Liver (tissue), 9 donors: ENCODE data around the gene PARP16. TPM values are rescaled to one million over a fixed set of nuclear protein-coding genes. Genes with fewer than 3 reads are reported as not detected.

ENCODE experiments used
- DNase-seq: peaks from one replicate; pipeline ENCODE4 v3.0.0-alpha.2; 2017; ENCODE audit warnings: low spot score
- H3K27ac ChIP-seq, 2 donors: one replicate each; pipeline ENCODE4 v1.7.0; 2013; ENCODE audit warnings: inconsistent platforms in 2 of 2, low read length in 2 of 2, control low read depth in 1 of 2, low read depth in 1 of 2, mild to moderate bottlenecking in 1 of 2
- H3K27me3 ChIP-seq, 4 donors: one replicate each; pipeline versions ENCODE4 v1.6.1 to v1.7.0; 2013; ENCODE audit warnings: low read length in 3 of 4, inconsistent platforms in 1 of 4, mild to moderate bottlenecking in 1 of 4, moderate library complexity in 1 of 4; ENCODE audit not compliant: control insufficient read depth in 4 of 4, insufficient read depth in 4 of 4
- H3K36me3 ChIP-seq, 4 donors: one replicate each; pipeline versions ENCODE4 v1.6.1 to v1.7.0; 2013; ENCODE audit warnings: low read length in 3 of 4, mild to moderate bottlenecking in 3 of 4, low read depth in 1 of 4, moderate library complexity in 1 of 4; ENCODE audit not compliant: control insufficient read depth in 4 of 4, insufficient read depth in 3 of 4
- H3K4me1 ChIP-seq, 4 donors: one replicate each; pipeline versions ENCODE4 v1.6.1 to v1.7.0; 2013; ENCODE audit warnings: low read length in 3 of 4, mild to moderate bottlenecking in 3 of 4, moderate library complexity in 1 of 4; ENCODE audit not compliant: control insufficient read depth in 4 of 4, insufficient read depth in 4 of 4
- H3K4me3 ChIP-seq, 3 donors: one replicate each; pipeline versions ENCODE4 v1.6.1 to v1.7.0; 2013; ENCODE audit warnings: low read length in 3 of 3, control low read depth in 1 of 3, low read depth in 1 of 3, mild to moderate bottlenecking in 1 of 3
- H3K9ac ChIP-seq, 2 donors: one replicate each; pipeline ENCODE4 v1.7.0; 2013; ENCODE audit warnings: low read length in 2 of 2, mild to moderate bottlenecking in 2 of 2, moderate library complexity in 2 of 2, control low read depth in 1 of 2, low read depth in 1 of 2
- H3K9me3 ChIP-seq, 4 donors: one replicate each; pipeline versions ENCODE4 v1.6.1 to v1.7.0; 2013; ENCODE audit warnings: low read length in 3 of 4; ENCODE audit not compliant: control insufficient read depth in 4 of 4
- EGR1 ChIP-seq, 2 donors: IDR thresholded peaks; 2 replicates each; pipeline ENCODE4 v1.6.1; 2016 to 2018; ENCODE audit warnings: antibody characterized with exemption in 2 of 2, low read depth in 2 of 2
- FOXA1 ChIP-seq: IDR thresholded peaks from 2 replicates; pipeline ENCODE4 v1.6.1; 2016; ENCODE audit warnings: antibody characterized with exemption
- FOXA2 ChIP-seq: IDR thresholded peaks from 2 replicates; pipeline ENCODE4 v1.6.1; 2016; ENCODE audit warnings: antibody characterized with exemption
- GABPA ChIP-seq, 2 donors: IDR thresholded peaks in 1 of 2; conservative IDR thresholded peaks in 1 of 2; 2 replicates each; pipeline ENCODE4 v1.6.1; 2016; ENCODE audit warnings: antibody characterized with exemption in 2 of 2, mild to moderate bottlenecking in 1 of 2, moderate library complexity in 1 of 2
- HNF4A ChIP-seq, 2 donors: conservative IDR thresholded peaks; 2 replicates each; pipeline ENCODE4 v1.6.1; 2016; ENCODE audit warnings: antibody characterized with exemption in 2 of 2, mild to moderate bottlenecking in 2 of 2
- HNF4G ChIP-seq: IDR thresholded peaks from 2 replicates; pipeline ENCODE4 v1.6.1; 2016; ENCODE audit warnings: antibody characterized with exemption
- JUND ChIP-seq, 2 donors: IDR thresholded peaks; 2 replicates each; pipeline ENCODE4 v1.6.1; 2016; ENCODE audit warnings: antibody characterized with exemption in 2 of 2
- NR2F2 ChIP-seq: IDR thresholded peaks from 2 replicates; pipeline ENCODE4 v1.6.1; 2016; ENCODE audit warnings: antibody characterized with exemption
- RAD21 ChIP-seq, 2 donors: IDR thresholded peaks; 2 replicates each; pipeline ENCODE4 v1.6.1; 2016; ENCODE audit warnings: antibody characterized with exemption in 2 of 2, mild to moderate bottlenecking in 2 of 2
- REST ChIP-seq: IDR thresholded peaks from 2 replicates; pipeline ENCODE4 v1.6.1; 2016; ENCODE audit warnings: antibody characterized with exemption, mild to moderate bottlenecking
- RXRA ChIP-seq, 2 donors: IDR thresholded peaks; 2 replicates each; pipeline ENCODE4 v1.6.1; 2017 to 2018; ENCODE audit warnings: antibody characterized with exemption in 2 of 2, mild to moderate bottlenecking in 1 of 2
- SP1 ChIP-seq: IDR thresholded peaks from 2 replicates; pipeline ENCODE4 v1.6.1; 2018; ENCODE audit warnings: antibody characterized with exemption, mild to moderate bottlenecking
- TAF1 ChIP-seq: conservative IDR thresholded peaks from 2 replicates; pipeline ENCODE4 v1.6.1; 2016; ENCODE audit warnings: antibody characterized with exemption, mild to moderate bottlenecking
- YY1 ChIP-seq: IDR thresholded peaks from 2 replicates; pipeline ENCODE4 v1.6.1; 2016; ENCODE audit warnings: antibody characterized with exemption, mild to moderate bottlenecking
- WGBS: extraction: QIAGEN DNeasy Blood & Tissue Kit; methylation state at CpG from one replicate; pipeline ENCODE4 v1.1.7; 2013; 5-methylcytosine and 5-hydroxymethylcytosine counted together
- polyA plus RNA-seq, 2 donors: library from polyadenylated mRNA; stranded (reverse) in 1 of 2; unstranded in 1 of 2; fragments of 200-250 nt in 1 of 2; fragments of >200 nt in 1 of 2; fragmentation: Nextera tagmentation in 1 of 2; extraction: Ambion mirVana in 1 of 2; gene quantifications; one replicate each; pipeline versions ENCODE4 v1.2.1 to v1.2.3, GENCODE V29; 2013 to 2015
- total RNA-seq, 2 donors: library from RNA; depleted of rRNA; stranded (reverse); fragments of >200 nt; gene quantifications; one replicate each; pipeline ENCODE4 v1.2.3, GENCODE V29; 2014
- TF ChIP-seq, protein P1 (sequence below): fragments of 150-350 bp; IDR thresholded peaks from 2 replicates; pipeline ENCODE4 v1.5.1; 2017; ENCODE audit warnings: improper control_type of control experiment, low read depth, low read length; ENCODE audit not compliant: missing input control
- TF ChIP-seq, protein P2 (sequence below): IDR thresholded peaks from 2 replicates; pipeline ENCODE4 v1.6.1; 2016; ENCODE audit warnings: antibody characterized with exemption
- TF ChIP-seq, protein P3 (sequence below): IDR thresholded peaks from 2 replicates; pipeline ENCODE4 v1.6.1; 2016; ENCODE audit warnings: antibody characterized with exemption
- TF ChIP-seq, protein P4 (sequence below): IDR thresholded peaks from 2 replicates; pipeline ENCODE4 v1.6.1; 2016; ENCODE audit warnings: antibody characterized with exemption
- donor health status: healthy.
- donor health status: healthy.
- donor health status: healthy.
- donor health status: healthy.
- donor health status: healthy.

PARP16 gene
- total and polyA plus RNA-seq, 4 donors = 4.0 to 6.9 (median 5.7) TPM

GRCh38 chr15:65266469-65266868 is 20.2 kb downstream of the PARP16 start (continued):
- TF ChIP-seq REST = no peak
- TF ChIP-seq FOXA2 = no peak

- no peaks in the 10 kb centered on the region for H3K27me3 ChIP-seq
- H3K4me3 ChIP-seq = no peak overlapping the region
- H3K4me1 ChIP-seq = no peaks in the 10 kb centered on the region
- TF ChIP-seq, protein P1, sequence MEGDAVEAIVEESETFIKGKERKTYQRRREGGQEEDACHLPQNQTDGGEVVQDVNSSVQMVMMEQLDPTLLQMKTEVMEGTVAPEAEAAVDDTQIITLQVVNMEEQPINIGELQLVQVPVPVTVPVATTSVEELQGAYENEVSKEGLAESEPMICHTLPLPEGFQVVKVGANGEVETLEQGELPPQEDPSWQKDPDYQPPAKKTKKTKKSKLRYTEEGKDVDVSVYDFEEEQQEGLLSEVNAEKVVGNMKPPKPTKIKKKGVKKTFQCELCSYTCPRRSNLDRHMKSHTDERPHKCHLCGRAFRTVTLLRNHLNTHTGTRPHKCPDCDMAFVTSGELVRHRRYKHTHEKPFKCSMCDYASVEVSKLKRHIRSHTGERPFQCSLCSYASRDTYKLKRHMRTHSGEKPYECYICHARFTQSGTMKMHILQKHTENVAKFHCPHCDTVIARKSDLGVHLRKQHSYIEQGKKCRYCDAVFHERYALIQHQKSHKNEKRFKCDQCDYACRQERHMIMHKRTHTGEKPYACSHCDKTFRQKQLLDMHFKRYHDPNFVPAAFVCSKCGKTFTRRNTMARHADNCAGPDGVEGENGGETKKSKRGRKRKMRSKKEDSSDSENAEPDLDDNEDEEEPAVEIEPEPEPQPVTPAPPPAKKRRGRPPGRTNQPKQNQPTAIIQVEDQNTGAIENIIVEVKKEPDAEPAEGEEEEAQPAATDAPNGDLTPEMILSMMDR = no peak
- TF ChIP-seq, protein P2, sequence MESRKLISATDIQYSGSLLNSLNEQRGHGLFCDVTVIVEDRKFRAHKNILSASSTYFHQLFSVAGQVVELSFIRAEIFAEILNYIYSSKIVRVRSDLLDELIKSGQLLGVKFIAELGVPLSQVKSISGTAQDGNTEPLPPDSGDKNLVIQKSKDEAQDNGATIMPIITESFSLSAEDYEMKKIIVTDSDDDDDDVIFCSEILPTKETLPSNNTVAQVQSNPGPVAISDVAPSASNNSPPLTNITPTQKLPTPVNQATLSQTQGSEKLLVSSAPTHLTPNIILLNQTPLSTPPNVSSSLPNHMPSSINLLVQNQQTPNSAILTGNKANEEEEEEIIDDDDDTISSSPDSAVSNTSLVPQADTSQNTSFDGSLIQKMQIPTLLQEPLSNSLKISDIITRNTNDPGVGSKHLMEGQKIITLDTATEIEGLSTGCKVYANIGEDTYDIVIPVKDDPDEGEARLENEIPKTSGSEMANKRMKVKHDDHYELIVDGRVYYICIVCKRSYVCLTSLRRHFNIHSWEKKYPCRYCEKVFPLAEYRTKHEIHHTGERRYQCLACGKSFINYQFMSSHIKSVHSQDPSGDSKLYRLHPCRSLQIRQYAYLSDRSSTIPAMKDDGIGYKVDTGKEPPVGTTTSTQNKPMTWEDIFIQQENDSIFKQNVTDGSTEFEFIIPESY = no peak
- TF ChIP-seq, protein P3, sequence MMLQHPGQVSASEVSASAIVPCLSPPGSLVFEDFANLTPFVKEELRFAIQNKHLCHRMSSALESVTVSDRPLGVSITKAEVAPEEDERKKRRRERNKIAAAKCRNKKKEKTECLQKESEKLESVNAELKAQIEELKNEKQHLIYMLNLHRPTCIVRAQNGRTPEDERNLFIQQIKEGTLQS = no peak
- TF ChIP-seq EGR1 (IDR thresholded peaks at IDR 0.05; ENCODE audit: low read depth in 2 of 2) (no peak), REST (no peak), TAF1 (no peak), FOXA1 (no peak), GABPA (IDR thresholded peaks at IDR 0.05 in 1 of 2, conservative IDR thresholded peaks at IDR 0.05 in 1 of 2) (no peak), HNF4A (conservative IDR thresholded peaks at IDR 0.05) (no peak), FOXA2 (no peak), YY1 (no peak), NR2F2 (no peak), RXRA (IDR thresholded peaks at IDR 0.05) (no peak), SP1 (no peak), HNF4G (no peak), RAD21 (IDR thresholded peaks at IDR 0.05) (no peak), JUND (IDR thresholded peaks at IDR 0.05) (no peak)
- TF ChIP-seq, protein P4, sequence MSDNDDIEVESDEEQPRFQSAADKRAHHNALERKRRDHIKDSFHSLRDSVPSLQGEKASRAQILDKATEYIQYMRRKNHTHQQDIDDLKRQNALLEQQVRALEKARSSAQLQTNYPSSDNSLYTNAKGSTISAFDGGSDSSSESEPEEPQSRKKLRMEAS = no peak
- H3K9ac ChIP-seq = no peak overlapping the region
- no peaks in the 10 kb centered on the region for H3K9me3 ChIP-seq
- H3K36me3 ChIP-seq = peaks cover 2 to 48% (median 19%) of the 10 kb centered on the region in 4 donors
- H3K27ac ChIP-seq = no peak overlapping the region
- 69% methylated on average over 2 of the region's 2 CpGs for WGBS
- DNase-seq = no peak
These were observed 21.7 kb downstream of the PARP16 start for GRCh38 chr15:65264863-65265430.
